Activated CD4-positive, alpha-beta memory T cell treated with anti-CD3 and anti-CD28 coated beads for 36 hours (primary cell): ENCODE data around the gene DCXR. TPM values are rescaled to one million over a fixed set of nuclear protein-coding genes. Genes with fewer than 3 reads are reported as not detected.

Experiments used
- CTCF ChIA-PET: fragments of 350-600 bp; sonication (Branson Sonifier 250); formaldehyde crosslinking; loops from one replicate; lab custom pipeline; 2021; ENCODE audit warnings: antibody characterized with exemption, inconsistent platforms; lab: Charles Lee
- POLR2A ChIA-PET: fragments of 350-600 bp; sonication (Branson Sonifier 250); formaldehyde crosslinking; loops from one replicate; lab custom pipeline; 2021; ENCODE audit warnings: antibody characterized with exemption; lab: Charles Lee
- DNase-seq: peaks from one replicate; pipeline ENCODE4 v3.0.0-alpha.2; 2020
- H3K27ac Mint-ChIP-seq: one replicate; pipeline ENCODE4 v1.8.0; 2021; ENCODE audit warnings: mixed read lengths
- H3K27me3 Mint-ChIP-seq: one replicate; pipeline ENCODE4 v1.8.0; 2021; ENCODE audit warnings: mixed read lengths
- H3K36me3 Mint-ChIP-seq: one replicate; pipeline ENCODE4 v1.8.0; 2021; ENCODE audit warnings: mixed read lengths
- H3K4me1 Mint-ChIP-seq: one replicate; pipeline ENCODE4 v1.8.0; 2021; ENCODE audit warnings: low read depth, mixed read lengths
- H3K4me3 Mint-ChIP-seq: one replicate; pipeline ENCODE4 v1.8.0; 2021; ENCODE audit warnings: mild to moderate bottlenecking, mixed read lengths
- H3K9me3 Mint-ChIP-seq: one replicate; pipeline ENCODE4 v1.8.0; 2021; ENCODE audit warnings: mixed read lengths
- intact Hi-C: fragments of 100-400 bp; cut with micrococcal nuclease; formaldehyde crosslinking; loops from one replicate; pipeline ENCODE4 v1.15.1; 2023
- total RNA-seq, 2 experiments: library from RNA; stranded (reverse); gene quantifications; one replicate each; pipeline ENCODE4 v1.2.3, GENCODE V29; 2021

Gene DCXR
- total RNA-seq, 2 experiments from 2014 or later = 105 to 115 TPM

- Mint-ChIP-seq H3K4me1 (no peaks in the 10 kb centered on the region), H3K9me3 (no peaks in the 10 kb centered on the region), H3K27ac (no peak overlapping the region), H3K36me3 (peaks cover 8% of the 10 kb centered on the region), H3K27me3 (no peaks in the 10 kb centered on the region), H3K4me3 (no peak overlapping the region)
- CTCF ChIA-PET = no interaction called here
- intact Hi-C loops = no loop called here
- POLR2A ChIA-PET = interaction anchor here (1.4 kb wide), 1 partner anchor 19 kb away, joined by 6 read pairs; no protein-coding TSS in a partner anchor
- DNase-seq = no peak
Measured at GRCh38 chr17:82058855-82059249, 21.4 kb upstream of the DCXR start.

GRCh38 chr17:82058230-82058854 lies 20.8 kb upstream of the DCXR start:
- DNase-seq = no peak
- no peak overlapping the region for H3K27ac Mint-ChIP-seq
- H3K4me3 Mint-ChIP-seq = no peak overlapping the region
- peaks cover 8% of the 10 kb centered on the region for H3K36me3 Mint-ChIP-seq
- H3K27me3 Mint-ChIP-seq = no peaks in the 10 kb centered on the region
- peaks cover 5% of the 10 kb centered on the region for H3K4me1 Mint-ChIP-seq
- ChIA-PET POLR2A (no interaction called here), CTCF (no interaction called here)
- H3K9me3 Mint-ChIP-seq = no peaks in the 10 kb centered on the region
- intact Hi-C loops = no loop called here

GRCh38 chr17:82056729-82057621 lies 19.5 kb upstream of the DCXR start:
- intact Hi-C loops = no loop called here
- no peak for DNase-seq
- Mint-ChIP-seq H3K36me3 (peaks cover 6% of the 10 kb centered on the region), H3K27me3 (no peaks in the 10 kb centered on the region), H3K27ac (no peak overlapping the region), H3K9me3 (no peaks in the 10 kb centered on the region), H3K4me1 (peaks cover 11% of the 10 kb centered on the region), H3K4me3 (no peak overlapping the region)
- ChIA-PET POLR2A (interaction anchor here (0.6 to 1.0 kb wide), 2 partner anchors 8 to 9 kb away, joined by 3 to 4 read pairs; partner anchors contain the start of gene DUS1L), CTCF (no interaction called here)

GRCh38 chr17:82055965-82056728 lies 18.6 kb upstream of the DCXR start:
- no peak for DNase-seq
- ChIA-PET POLR2A (interaction anchor here (1.0 kb wide), 1 partner anchor 10 kb away, joined by 4 read pairs; no protein-coding TSS in a partner anchor), CTCF (no interaction called here)
- intact Hi-C loops = no loop called here
- Mint-ChIP-seq H3K27ac (no peak overlapping the region), H3K9me3 (no peaks in the 10 kb centered on the region), H3K27me3 (no peaks in the 10 kb centered on the region), H3K36me3 (peaks cover 6% of the 10 kb centered on the region), H3K4me1 (peaks cover 11% of the 10 kb centered on the region), H3K4me3 (no peak overlapping the region)

- no peak for DNase-seq
- intact Hi-C loops = no loop called here
- ChIA-PET CTCF (interaction anchor here (0.6 to 1.3 kb wide), 2 partner anchors 18 to 96 kb away, joined by 3 to 4 read pairs; partner anchors contain the start of gene DCXR), POLR2A (no interaction called here)
- Mint-ChIP-seq H3K27me3 (no peaks in the 10 kb centered on the region), H3K4me3 (no peak overlapping the region), H3K27ac (no peak overlapping the region), H3K4me1 (peaks cover 17% of the 10 kb centered on the region), H3K9me3 (no peaks in the 10 kb centered on the region), H3K36me3 (peaks cover 8% of the 10 kb centered on the region)
Measured at GRCh38 chr17:82055023-82055964, 17.8 kb upstream of the DCXR start.

GRCh38 chr17:82054351-82055022 lies 17.0 kb upstream of the DCXR start:
- H3K9me3 Mint-ChIP-seq = no peaks in the 10 kb centered on the region
- no peak for DNase-seq
- H3K27me3 Mint-ChIP-seq = no peaks in the 10 kb centered on the region
- POLR2A ChIA-PET = no interaction called here
- peaks cover 21% of the 10 kb centered on the region for H3K4me1 Mint-ChIP-seq
- H3K36me3 Mint-ChIP-seq = peaks cover 8% of the 10 kb centered on the region
- intact Hi-C loops = no loop called here
- H3K27ac Mint-ChIP-seq = no peak overlapping the region
- CTCF ChIA-PET = interaction anchor here (0.6 to 1.3 kb wide), 3 partner anchors 17 to 95 kb away, joined by 3 to 4 read pairs (median 4); partner anchors contain the start of gene DCXR
- H3K4me3 Mint-ChIP-seq = no peak overlapping the region

GRCh38 chr17:82053556-82054263 lies 16.2 kb upstream of the DCXR start:
- ChIA-PET CTCF (interaction anchor here (0.9 to 1.1 kb wide), 2 partner anchors 16 to 94 kb away, joined by 3 to 4 read pairs; partner anchors contain the start of gene DCXR), POLR2A (interaction anchor here (0.5 to 3.0 kb wide), 2 partner anchors 16 to 105 kb away, joined by 3 to 9 read pairs; partner anchors contain the start of gene DCXR)
- Mint-ChIP-seq H3K9me3 (no peaks in the 10 kb centered on the region), H3K4me1 (peaks cover 21% of the 10 kb centered on the region), H3K27me3 (no peaks in the 10 kb centered on the region), H3K36me3 (peaks cover 8% of the 10 kb centered on the region), H3K27ac (no peak overlapping the region), H3K4me3 (peak overlapping the region; percentile 82)
- DNase-seq = no peak
- intact Hi-C loops = no loop called here

GRCh38 chr17:82053130-82053529 lies 15.6 kb upstream of the DCXR start:
- ChIA-PET POLR2A (interaction anchor here (0.5 to 3.0 kb wide), 2 partner anchors 15 to 105 kb away, joined by 3 to 9 read pairs; partner anchors contain the start of gene DCXR), CTCF (interaction anchor here (1.1 to 1.5 kb wide), 2 partner anchors 22 to 94 kb away, joined by 3 to 6 read pairs; partner anchors contain the start of gene RAC3)
- intact Hi-C loops = no loop called here
- Mint-ChIP-seq H3K27me3 (no peaks in the 10 kb centered on the region), H3K36me3 (peaks cover 8% of the 10 kb centered on the region), H3K9me3 (no peaks in the 10 kb centered on the region), H3K27ac (no peak overlapping the region), H3K4me1 (peaks cover 21% of the 10 kb centered on the region), H3K4me3 (peak overlapping the region; percentile 82)
- no peak for DNase-seq

- Mint-ChIP-seq H3K36me3 (peaks cover 3% of the 10 kb centered on the region), H3K4me3 (peak overlapping the region; percentile 82), H3K27ac (no peak overlapping the region), H3K4me1 (peaks cover 21% of the 10 kb centered on the region), H3K9me3 (no peaks in the 10 kb centered on the region), H3K27me3 (no peaks in the 10 kb centered on the region)
- intact Hi-C loops = no loop called here
- POLR2A ChIA-PET = interaction anchor here (1.0 to 3.0 kb wide), 2 partner anchors 11 to 15 kb away, joined by 3 to 9 read pairs; partner anchors contain the start of gene DCXR
- DNase-seq = no peak
- CTCF ChIA-PET = interaction anchor here (1.0 to 1.5 kb wide), 2 partner anchors 22 to 93 kb away, joined by 4 to 6 read pairs; partner anchors contain the start of gene RAC3
Measured at GRCh38 chr17:82052638-82053059, 15.2 kb upstream of the DCXR start.
